Mononuclear cell (primary cell): Measurements from ENCODE around the gene MFSD2A. TPM values are rescaled to one million over a fixed set of nuclear protein-coding genes. Genes with fewer than 3 reads are reported as not detected.
"Not testable (repeated sequence)": the region's sequence is repeated elsewhere in the genome, so short reads cannot be mapped to it uniquely, and the experiment has no call there.

Experiments
- H3K27me3 ChIP-seq: 2 replicates; pipeline ENCODE4 v1.6.0; 2011; ENCODE audit warnings: low read length, control low read depth; ENCODE audit not compliant: insufficient read depth
- H3K4me1 ChIP-seq: 2 replicates; pipeline ENCODE4 v1.5.1; 2011; ENCODE audit warnings: mild to moderate bottlenecking, low read length, control low read depth; ENCODE audit not compliant: insufficient read depth
- H3K4me3 ChIP-seq: 2 replicates; pipeline ENCODE4 v1.5.1; 2011; ENCODE audit warnings: mild to moderate bottlenecking, low read length, moderate library complexity
- H3K9me3 ChIP-seq: 2 replicates; pipeline ENCODE4 v1.5.1; 2011; ENCODE audit warnings: low read depth, mild to moderate bottlenecking, control low read depth, low read length
- total RNA-seq: library from RNA; depleted of rRNA; stranded (reverse); fragments of >200 nt; gene quantifications from one replicate; pipeline ENCODE4 v1.2.3, GENCODE V29; 2012

MFSD2A gene
- total RNA-seq, 1 donor = 8.4 TPM

DNA sequence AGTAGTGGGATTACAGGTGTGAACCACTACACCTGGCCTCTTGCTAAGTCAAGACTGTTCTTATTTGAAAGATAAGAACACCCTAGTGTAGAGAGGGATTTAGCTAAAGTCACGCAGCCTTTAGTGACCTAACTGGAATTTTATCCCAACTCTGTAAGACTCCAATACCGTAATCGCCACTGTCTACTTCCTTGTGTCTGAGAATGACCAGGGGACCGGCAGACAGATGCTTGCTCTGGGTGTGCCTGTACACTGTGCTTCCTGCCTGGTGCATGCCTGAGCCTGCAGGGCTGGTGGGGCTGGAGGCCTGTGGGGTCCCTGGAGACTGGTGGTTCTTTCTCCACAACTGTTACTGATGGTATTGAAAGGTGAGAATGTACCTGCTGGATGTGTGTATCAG is 15.3 kb downstream of the MFSD2A start:
- Histone ChIP-seq H3K4me3 (no peak overlapping the region), H3K4me1 (peaks cover 26% of the 10 kb centered on the region), H3K27me3 (no peaks in the 10 kb centered on the region), H3K9me3 (no peaks in the 10 kb centered on the region)

DNA sequence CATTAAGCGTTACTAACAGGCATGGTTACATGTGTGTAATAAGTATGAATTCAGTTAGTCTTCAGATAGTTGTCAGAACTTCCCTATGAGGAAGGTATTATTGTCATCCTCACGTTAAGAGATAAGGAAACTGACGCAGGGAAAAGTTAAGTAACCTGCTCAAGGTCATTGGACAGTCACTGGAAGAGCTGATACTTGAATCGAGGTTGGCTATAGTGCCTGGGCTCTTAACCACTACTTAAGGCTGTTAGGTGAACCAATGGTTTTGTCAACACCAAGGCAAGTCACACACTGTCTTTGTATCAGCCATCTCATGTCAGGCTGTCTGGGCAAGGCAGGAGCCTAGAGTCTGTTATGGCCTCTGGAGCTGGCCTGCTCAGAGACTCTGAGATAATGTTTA is 16.2 kb downstream of the MFSD2A start:
- H3K27me3 ChIP-seq = no peaks in the 10 kb centered on the region
- H3K4me1 ChIP-seq = peaks cover 23% of the 10 kb centered on the region
- H3K4me3 ChIP-seq = no peak overlapping the region
- no peaks in the 10 kb centered on the region for H3K9me3 ChIP-seq

GRCh38 chr1:39973503-39974135 is 18.7 kb downstream of the MFSD2A start:
- H3K4me1 ChIP-seq = peaks cover 16% of the 10 kb centered on the region
- H3K9me3 ChIP-seq = no peaks in the 10 kb centered on the region
- H3K4me3 ChIP-seq = no peak overlapping the region
- no peaks in the 10 kb centered on the region for H3K27me3 ChIP-seq

GRCh38 chr1:39976732-39977131 is 21.8 kb downstream of the MFSD2A start:
- Histone ChIP-seq H3K27me3 (no peaks in the 10 kb centered on the region), H3K9me3 (no peaks in the 10 kb centered on the region), H3K4me3 (no peak overlapping the region)

GRCh38 chr1:39977202-39977601 is 22.3 kb downstream of the MFSD2A start:
- Histone ChIP-seq H3K4me1 (peaks cover 10% of the 10 kb centered on the region), H3K4me3 (no peak overlapping the region)

More at GRCh38 chr1:39976732-39977131, 21.8 kb downstream of the MFSD2A start:
- H3K4me1 ChIP-seq = peaks cover 10% of the 10 kb centered on the region

GRCh38 chr1:39979654-39980053 is 24.7 kb downstream of the MFSD2A start:
- Histone ChIP-seq H3K4me1 (peaks cover 10% of the 10 kb centered on the region), H3K27me3 (no peaks in the 10 kb centered on the region), H3K9me3 (no peaks in the 10 kb centered on the region), H3K4me3 (no peak overlapping the region)

More at GRCh38 chr1:39977202-39977601, 22.3 kb downstream of the MFSD2A start:
- H3K9me3 ChIP-seq = no peaks in the 10 kb centered on the region
- no peaks in the 10 kb centered on the region for H3K27me3 ChIP-seq

DNA sequence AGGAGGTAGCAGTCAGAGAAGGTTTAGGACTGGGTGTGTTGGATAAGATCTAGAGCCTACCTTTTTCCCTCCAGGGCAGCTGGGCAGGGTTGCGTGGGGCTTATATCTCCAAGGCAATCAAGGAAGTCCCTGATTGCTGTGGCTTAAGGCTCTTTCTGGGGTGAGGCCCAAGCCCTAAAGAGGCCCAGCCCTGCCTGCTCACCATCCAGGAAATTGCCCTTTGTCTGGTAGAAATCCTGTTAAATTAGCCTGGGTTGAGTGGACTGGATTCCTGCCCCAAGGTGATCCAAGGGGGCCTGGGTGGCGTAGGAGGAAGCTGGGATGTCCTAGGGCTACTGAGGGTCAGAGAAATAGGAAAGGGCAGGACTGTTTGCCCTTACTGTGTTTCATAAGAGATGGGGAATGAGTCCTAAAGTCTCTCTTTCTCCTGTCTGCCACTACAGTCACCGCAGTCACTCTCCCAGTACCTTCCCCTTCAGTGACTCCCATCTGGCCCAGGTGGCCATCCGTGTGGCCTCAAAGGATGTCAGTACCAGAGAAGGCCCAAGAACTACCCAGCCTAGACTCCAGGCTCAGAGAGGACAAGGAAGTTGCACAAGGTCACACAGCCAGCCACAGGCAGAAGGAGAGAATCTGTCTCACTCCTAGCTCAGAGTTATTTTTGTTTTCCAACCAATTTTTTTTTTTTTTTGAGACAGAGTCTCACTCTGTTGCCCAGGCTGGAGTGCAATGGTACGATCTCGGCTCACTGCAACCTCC is 25.8 kb downstream of the MFSD2A start:
- H3K4me3 ChIP-seq = no peak overlapping the region
- peaks cover 10% of the 10 kb centered on the region for H3K4me1 ChIP-seq

DNA sequence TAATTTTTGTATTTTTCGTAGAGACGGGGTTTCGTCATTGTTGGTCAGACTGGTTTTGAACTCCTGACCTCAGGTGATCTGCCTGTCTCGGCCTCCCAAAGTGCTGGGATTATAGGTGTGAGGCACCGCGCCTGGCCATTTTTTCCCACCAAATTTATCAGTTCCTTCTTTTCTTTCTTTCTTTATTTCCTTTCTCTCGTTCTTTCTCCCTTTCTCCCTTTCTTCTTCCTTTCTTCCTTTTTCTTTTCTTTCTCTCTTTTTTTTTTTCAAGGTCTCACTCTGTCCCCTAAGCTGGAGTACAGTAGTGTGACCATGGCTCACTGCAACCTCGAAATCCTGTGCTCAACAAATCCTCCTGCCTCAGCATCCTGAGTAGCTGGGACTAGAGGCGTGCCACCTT is 26.4 kb downstream of the MFSD2A start:
- H3K4me3 ChIP-seq = no peak overlapping the region
- no peaks in the 10 kb centered on the region for H3K27me3 ChIP-seq
- no peaks in the 10 kb centered on the region for H3K9me3 ChIP-seq
- peaks cover 10% of the 10 kb centered on the region for H3K4me1 ChIP-seq

More for the DNA sequence above, 25.8 kb downstream of the MFSD2A start:
- H3K9me3 ChIP-seq = no peaks in the 10 kb centered on the region
- no peaks in the 10 kb centered on the region for H3K27me3 ChIP-seq

DNA sequence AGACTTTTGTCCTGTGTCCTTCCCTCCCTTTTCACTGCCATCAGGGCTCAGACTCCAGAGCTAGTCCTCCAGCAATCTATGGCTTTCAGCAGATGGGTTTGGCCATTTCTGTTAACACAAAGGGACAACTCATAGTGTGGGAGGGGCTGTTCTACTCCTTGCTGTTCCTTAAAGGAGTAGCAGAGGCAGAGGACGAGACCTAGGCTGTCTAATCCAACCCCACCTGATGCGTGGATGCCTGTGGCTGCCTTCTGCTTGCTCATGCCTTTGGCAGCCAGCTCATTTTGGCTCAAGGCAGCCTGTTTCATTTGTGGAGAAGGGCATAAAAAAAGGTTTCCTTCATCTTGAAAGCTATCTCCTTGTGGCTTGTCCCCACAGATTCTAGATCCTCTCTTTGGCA is 27.0 kb downstream of the MFSD2A start:
- peaks cover 10% of the 10 kb centered on the region for H3K4me1 ChIP-seq
- no peaks in the 10 kb centered on the region for H3K9me3 ChIP-seq
- H3K27me3 ChIP-seq = no peaks in the 10 kb centered on the region
- no peak overlapping the region for H3K4me3 ChIP-seq

- H3K4me3 ChIP-seq, H3K27me3 ChIP-seq, H3K4me1 ChIP-seq, H3K9me3 ChIP-seq: not testable (repeated sequence)
These were observed 29.5 kb downstream of the MFSD2A start for GRCh38 chr1:39984480-39984879.

DNA sequence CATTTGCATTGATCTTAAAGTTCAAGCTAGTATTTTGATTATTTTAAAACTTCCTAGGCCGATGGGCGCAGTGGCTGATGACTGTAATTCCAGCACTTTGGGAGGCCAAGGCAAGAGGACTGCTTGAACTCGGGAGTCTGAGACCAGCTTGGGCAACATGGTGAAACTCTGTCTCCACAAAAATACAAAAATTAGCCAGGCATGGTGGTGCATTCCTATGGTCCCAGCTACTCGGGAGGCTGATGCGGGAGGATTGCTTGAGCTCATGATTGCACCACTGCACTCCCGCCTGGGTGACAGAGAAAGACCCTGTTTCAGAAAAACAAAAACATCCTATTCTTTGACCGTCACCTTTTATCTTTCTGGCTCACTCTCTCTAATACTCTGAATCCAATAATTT is 30.0 kb downstream of the MFSD2A start:
- H3K9me3 ChIP-seq = no peaks in the 10 kb centered on the region
- no peak overlapping the region for H3K4me3 ChIP-seq
- H3K27me3 ChIP-seq = no peaks in the 10 kb centered on the region
- H3K4me1 ChIP-seq = peaks cover 10% of the 10 kb centered on the region

DNA sequence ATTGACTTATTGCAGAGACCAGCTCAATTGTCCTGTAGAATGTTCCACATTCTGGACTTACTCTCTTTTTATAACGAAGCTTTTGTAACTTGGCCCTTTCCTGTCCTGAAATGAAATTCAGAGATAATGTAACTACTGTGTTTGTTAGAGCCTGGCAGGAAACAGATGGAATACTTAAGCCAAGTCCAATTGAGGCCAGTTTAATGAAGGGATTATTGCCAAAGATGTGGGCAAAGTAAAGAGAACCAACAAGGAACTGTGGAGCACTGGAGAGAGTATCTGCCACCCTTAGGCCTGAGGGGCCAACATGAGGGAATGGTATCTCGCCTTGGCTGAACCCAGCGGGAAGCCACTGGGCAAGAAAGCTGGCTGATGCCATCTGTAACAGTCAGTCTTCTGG is 32.9 kb downstream of the MFSD2A start:
- Histone ChIP-seq H3K4me1 (peaks cover 17% of the 10 kb centered on the region), H3K4me3 (no peak overlapping the region), H3K27me3 (no peaks in the 10 kb centered on the region), H3K9me3 (no peaks in the 10 kb centered on the region)

DNA sequence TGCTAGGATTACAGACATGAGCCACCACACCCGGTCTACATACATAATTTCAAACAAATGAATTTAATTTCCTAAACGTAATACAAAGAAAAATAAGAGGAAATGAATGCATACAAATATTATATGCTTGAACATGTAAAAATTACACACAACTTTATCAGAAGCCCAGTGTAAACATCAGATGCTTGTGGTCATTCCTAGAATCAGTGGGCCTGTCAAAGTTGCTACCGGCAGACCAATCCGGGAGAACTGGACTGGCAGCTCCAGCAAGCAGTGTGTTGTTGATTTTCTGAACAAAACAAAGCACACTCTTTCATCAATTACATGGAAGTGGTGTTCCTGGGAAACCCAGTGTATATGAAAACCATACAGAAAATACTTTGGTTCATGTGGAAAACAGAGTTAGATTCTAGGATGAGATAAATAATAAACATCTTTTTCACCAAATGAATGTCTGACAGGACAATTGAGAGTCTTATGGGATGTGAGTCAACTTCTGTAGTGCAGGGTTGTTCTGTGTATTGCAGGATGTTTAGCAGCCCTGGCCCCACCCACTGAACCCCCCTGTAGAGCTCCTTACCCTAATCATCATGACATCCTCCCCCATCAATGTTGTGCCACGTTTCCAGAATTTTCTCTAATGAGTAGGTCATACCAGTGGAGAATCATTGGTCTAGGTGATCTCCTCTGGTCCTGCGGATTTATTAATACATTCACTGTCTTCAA is 33.8 kb downstream of the MFSD2A start:
- Histone ChIP-seq H3K27me3 (no peaks in the 10 kb centered on the region), H3K9me3 (no peaks in the 10 kb centered on the region), H3K4me3 (no peak overlapping the region), H3K4me1 (peaks cover 18% of the 10 kb centered on the region)

GRCh38 chr1:39990428-39990827 is 35.5 kb downstream of the MFSD2A start:
- H3K9me3 ChIP-seq = no peaks in the 10 kb centered on the region
- peaks cover 24% of the 10 kb centered on the region for H3K4me1 ChIP-seq
- H3K27me3 ChIP-seq = no peaks in the 10 kb centered on the region
- H3K4me3 ChIP-seq = no peak overlapping the region

DNA sequence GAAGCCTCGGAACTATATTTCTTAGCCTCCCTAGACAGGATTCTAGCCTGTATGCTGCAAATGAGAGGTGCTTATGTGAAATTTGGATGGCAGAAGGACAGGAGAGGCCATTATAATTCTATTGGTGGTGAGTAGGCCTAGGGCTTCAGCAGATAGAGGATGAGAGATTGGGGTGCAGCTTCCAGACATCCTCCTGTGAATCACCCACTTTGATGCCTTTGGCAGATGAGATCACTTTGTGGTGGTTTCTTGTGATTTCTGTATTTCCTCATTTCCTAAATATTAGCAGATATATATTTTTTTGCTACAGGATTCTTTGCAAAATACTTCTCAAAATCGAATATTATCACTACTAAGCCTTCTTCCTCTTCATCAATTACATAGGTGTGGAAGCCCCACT is 37.3 kb downstream of the MFSD2A start:
- peaks cover 36% of the 10 kb centered on the region for H3K4me1 ChIP-seq
- no peaks in the 10 kb centered on the region for H3K27me3 ChIP-seq
- H3K9me3 ChIP-seq = no peaks in the 10 kb centered on the region
- no peak overlapping the region for H3K4me3 ChIP-seq
